GM12875 (cell line): Measurements from ENCODE around the gene NRF1.

Experiments used
- H3K4me3 ChIP-seq: one replicate; pipeline ENCODE4 v1.5.1; 2011; ENCODE audit warnings: low read depth, low read length, control low read depth
- CTCF ChIP-seq: IDR thresholded peaks from 2 replicates; pipeline ENCODE4 v1.5.1; 2011; ENCODE audit warnings: low read depth, mild to moderate bottlenecking, control low read depth, inconsistent platforms, low read length, moderate library complexity, borderline replicate concordance; ENCODE audit not compliant: insufficient read depth

NRF1 gene

GRCh38 chr7:129707910-129708499, 96.5 kb downstream of the NRF1 start:
- no peak overlapping the region for H3K4me3 ChIP-seq
- TF ChIP-seq CTCF, result no peak

GRCh38 chr7:129713544-129713943, 102.0 kb downstream of the NRF1 start:
- H3K4me3 ChIP-seq, result no peak overlapping the region
- TF ChIP-seq CTCF, result no peak

- no peak overlapping the region for H3K4me3 ChIP-seq
- no peak for TF ChIP-seq CTCF
Observed at GRCh38 chr7:129714514-129715063, 103.1 kb downstream of the NRF1 start.

- TF ChIP-seq CTCF, result no peak
- H3K4me3 ChIP-seq, result no peak overlapping the region
Observed at GRCh38 chr7:129719980-129720732, 108.6 kb downstream of the NRF1 start.

GRCh38 chr7:129721068-129721467, 109.5 kb downstream of the NRF1 start:
- H3K4me3 ChIP-seq, result no peak overlapping the region
- TF ChIP-seq CTCF, result no peak

- TF ChIP-seq CTCF, result no peak
- no peak overlapping the region for H3K4me3 ChIP-seq
Observed at GRCh38 chr7:129723679-129724078, 112.2 kb downstream of the NRF1 start.

GRCh38 chr7:129724796-129725195, 113.3 kb downstream of the NRF1 start:
- no peak for TF ChIP-seq CTCF
- no peak overlapping the region for H3K4me3 ChIP-seq
